NB4 (cell line): ENCODE measurements around the gene FAXDC2.

Experiments
- DNase-seq: peaks from one replicate; pipeline ENCODE4 v3.0.0; 2010; ENCODE audit warnings: low read depth
- H3K4me3 ChIP-seq: one replicate; pipeline ENCODE4 v1.5.1; 2011; ENCODE audit warnings: mild to moderate bottlenecking, low read depth, low read length, moderate library complexity
- CTCF ChIP-seq: IDR thresholded peaks from one replicate; pipeline ENCODE4 v1.5.1; 2012; ENCODE audit warnings: low read depth, low read length
- MAX ChIP-seq: IDR thresholded peaks from 2 replicates; pipeline ENCODE4 v1.6.1; 2011; ENCODE audit warnings: low read depth, low read length
- MYC ChIP-seq: IDR thresholded peaks from 2 replicates; pipeline ENCODE4 v1.6.1; 2011; ENCODE audit warnings: low read depth, low read length
- POLR2A ChIP-seq: IDR thresholded peaks from 2 replicates; pipeline ENCODE4 v1.6.1; 2011; ENCODE audit warnings: mild to moderate bottlenecking; ENCODE audit not compliant: insufficient read length; ENCODE audit errors: extremely low read depth

FAXDC2 gene

GRCh38 chr5:154849791-154850201, 607 bp downstream of the FAXDC2 start:
- DNase-seq: peak; percentile 54
- no peak overlapping the region for H3K4me3 ChIP-seq
- TF ChIP-seq CTCF (no peak), MYC (no peak), POLR2A (no peak), MAX (no peak)

- no peak for DNase-seq
- no peak for TF ChIP-seq MAX
- no peak for TF ChIP-seq MYC
- TF ChIP-seq POLR2A: no peak
- no peak for TF ChIP-seq CTCF
- H3K4me3 ChIP-seq: no peak overlapping the region
These were observed 1.1 kb downstream of the FAXDC2 start for GRCh38 chr5:154849264-154849785.

GRCh38 chr5:154844809-154845208, 5.6 kb downstream of the FAXDC2 start:
- DNase-seq: no peak
- no peak overlapping the region for H3K4me3 ChIP-seq
- TF ChIP-seq CTCF (no peak), POLR2A (no peak), MAX (no peak), MYC (no peak)

GRCh38 chr5:154842689-154843530, 7.5 kb downstream of the FAXDC2 start:
- TF ChIP-seq MYC (no peak), POLR2A (no peak), MAX (no peak), CTCF (no peak)
- DNase-seq: no peak
- no peak overlapping the region for H3K4me3 ChIP-seq

GRCh38 chr5:154841273-154841661, 9.1 kb downstream of the FAXDC2 start:
- H3K4me3 ChIP-seq: no peak overlapping the region
- TF ChIP-seq MYC (no peak), CTCF (no peak), POLR2A (no peak), MAX (no peak)
- no peak for DNase-seq
